GM21447 (cell line): Measurements from ENCODE around the gene SLC34A3.
A peak's percentile ranks its signal among the peaks of the same experiment; 100 is the strongest.

Source experiments
- ATAC-seq: cut with Tn5 transposase; IDR thresholded peaks from one replicate; pipeline ENCODE4 v1.9.1; 2021; ENCODE audit not compliant: unreplicated experiment

SLC34A3 gene

GRCh38 chr9:137195525-137196220, 35.0 kb upstream of the SLC34A3 start:
- ATAC-seq: no peak

- no peak for ATAC-seq
Observed at GRCh38 chr9:137198051-137198901, 32.4 kb upstream of the SLC34A3 start.

- ATAC-seq: no peak
Observed at GRCh38 chr9:137198902-137199283, 31.8 kb upstream of the SLC34A3 start.

GRCh38 chr9:137199411-137200121, 31.1 kb upstream of the SLC34A3 start:
- no peak for ATAC-seq

- ATAC-seq: peak; percentile 90
Observed at GRCh38 chr9:137200311-137201204, 30.1 kb upstream of the SLC34A3 start, which contains the start of gene TPRN. Gene TPRN, minus strand, starts transcription at chr9:137200741. Its CDS starts 30 bp downstream, at chr9:137200711.

GRCh38 chr9:137201205-137201868, 29.4 kb upstream of the SLC34A3 start:
- no peak for ATAC-seq

GRCh38 chr9:137202966-137203365, 27.7 kb upstream of the SLC34A3 start:
- no peak for ATAC-seq

- no peak for ATAC-seq
Observed at GRCh38 chr9:137204731-137205125, 26.0 kb upstream of the SLC34A3 start.

GRCh38 chr9:137205126-137206069, 25.3 kb upstream of the SLC34A3 start, which contains the start of the genes NDOR1 and TMEM203:
Gene NDOR1, plus strand, starts transcription at chr9:137205700. Its CDS starts 78 bp downstream, at chr9:137205778.
Gene TMEM203, minus strand, starts transcription at chr9:137205648. Its CDS starts 234 bp downstream, at chr9:137205414.
- peak; percentile 33 for ATAC-seq

GRCh38 chr9:137206602-137207001, 24.1 kb upstream of the SLC34A3 start:
- ATAC-seq: no peak

- ATAC-seq: no peak
Observed at GRCh38 chr9:137211532-137211931, 19.2 kb upstream of the SLC34A3 start.

GRCh38 chr9:137212520-137212919, 18.2 kb upstream of the SLC34A3 start:
- no peak for ATAC-seq

GRCh38 chr9:137213160-137214060, 17.3 kb upstream of the SLC34A3 start:
- no peak for ATAC-seq

- ATAC-seq: no peak
Observed at GRCh38 chr9:137214620-137215019, 16.1 kb upstream of the SLC34A3 start.

- no peak for ATAC-seq
Observed at GRCh38 chr9:137215196-137215986, 15.3 kb upstream of the SLC34A3 start.

GRCh38 chr9:137216188-137216965, 14.3 kb upstream of the SLC34A3 start:
- ATAC-seq: no peak
